CD14-positive monocyte (primary cell): Measurements from ENCODE around the gene DCAF12. TPM values are rescaled to one million over a fixed set of nuclear protein-coding genes. Genes with fewer than 3 reads are reported as not detected.
"Not testable (repeated sequence)": the region's sequence is repeated elsewhere in the genome, so short reads cannot be mapped to it uniquely, and the experiment has no call there.

Experiments used
- DNase-seq, 3 donors: peaks; one replicate each; pipeline ENCODE4 v3.0.0-alpha.2; 2011 to 2022
- H2AFZ ChIP-seq: 2 replicates; pipeline ENCODE4 v1.6.0; 2012; ENCODE audit warnings: mild to moderate bottlenecking, low read depth, low read length, inconsistent platforms; ENCODE audit not compliant: insufficient read depth, poor library complexity, severe bottlenecking
- H3K27ac ChIP-seq, 2 donors: 1 replicate in 1 of 2; 2 replicates in 1 of 2; pipeline ENCODE4 v1.5.1; 2012 to 2013; ENCODE audit warnings: low read length in 2 of 2, control low read depth in 1 of 2, inconsistent platforms in 1 of 2, low read depth in 1 of 2, mild to moderate bottlenecking in 1 of 2
- H3K27me3 ChIP-seq, 2 donors: one replicate each; pipeline versions ENCODE4 v1.6.0 to v1.6.1; 2011 to 2013; ENCODE audit warnings: low read length in 2 of 2; ENCODE audit not compliant: control insufficient read depth in 2 of 2, insufficient read depth in 2 of 2
- H3K36me3 ChIP-seq, 2 donors: replicated peaks in 1 of 2; 1 replicate in 1 of 2; 2 replicates in 1 of 2; pipeline versions ENCODE4 v1.5.1 to v1.6.1; 2012 to 2013; ENCODE audit warnings: low read length in 2 of 2, control low read depth in 1 of 2, inconsistent platforms in 1 of 2, mild to moderate bottlenecking in 1 of 2; ENCODE audit not compliant: insufficient read depth in 2 of 2, control insufficient read depth in 1 of 2
- H3K4me1 ChIP-seq, 2 donors: 1 replicate in 1 of 2; 2 replicates in 1 of 2; pipeline versions ENCODE4 v1.5.1 to v1.6.1; 2012 to 2013; ENCODE audit warnings: low read length in 2 of 2, control low read depth in 1 of 2, inconsistent platforms in 1 of 2, mild to moderate bottlenecking in 1 of 2, moderate library complexity in 1 of 2; ENCODE audit not compliant: insufficient read depth in 2 of 2, control insufficient read depth in 1 of 2
- H3K4me2 ChIP-seq: replicated peaks from 2 replicates; pipeline ENCODE3; 2012; ENCODE audit warnings: low read length, moderate library complexity, mild to moderate bottlenecking; ENCODE audit not compliant: poor library complexity, severe bottlenecking; ENCODE audit errors: extremely low read depth
- H3K4me3 ChIP-seq, 3 experiments: fragments of 200-600 bp in 1 of 3; sonication (generic) in 1 of 3; replicated peaks in 1 of 3; 1 replicate in 2 of 3; 2 replicates in 1 of 3; pipeline ENCODE4 v1.5.1; 2011 to 2013; ENCODE audit warnings: low read length in 3 of 3, mild to moderate bottlenecking in 3 of 3, control low read depth in 2 of 3, low read depth in 2 of 3, inconsistent platforms in 1 of 3, moderate library complexity in 1 of 3
- H3K79me2 ChIP-seq: 2 replicates; pipeline ENCODE4 v1.6.0; 2012; ENCODE audit warnings: mild to moderate bottlenecking, control low read depth, inconsistent platforms, low read length, moderate library complexity; ENCODE audit not compliant: insufficient read depth
- H3K9ac ChIP-seq: 2 replicates; pipeline ENCODE4 v1.6.0; 2017; ENCODE audit warnings: low read length, mild to moderate bottlenecking; ENCODE audit not compliant: insufficient read depth, poor library complexity, severe bottlenecking
- H3K9me3 ChIP-seq, 2 donors: replicated peaks in 1 of 2; 1 replicate in 1 of 2; 2 replicates in 1 of 2; pipeline versions ENCODE4 v1.5.1 to v1.6.1; 2012 to 2013; ENCODE audit warnings: low read length in 2 of 2, control low read depth in 1 of 2; ENCODE audit not compliant: control insufficient read depth in 1 of 2, insufficient read depth in 1 of 2
- H4K20me1 ChIP-seq: 2 replicates; pipeline ENCODE4 v1.6.0; 2012; ENCODE audit warnings: mild to moderate bottlenecking, low read length, control low read depth, moderate library complexity; ENCODE audit not compliant: insufficient read depth
- H3K27ac Mint-ChIP-seq, 7 donors: one replicate each; pipeline ENCODE4 v1.8.0; 2020; ENCODE audit warnings: mild to moderate bottlenecking in 7 of 7, mixed read lengths in 7 of 7, moderate library complexity in 6 of 7, inconsistent platforms in 2 of 7
- H3K27me3 Mint-ChIP-seq, 3 donors: one replicate each; pipeline ENCODE4 v1.8.0; 2021 to 2022; ENCODE audit warnings: low read depth in 3 of 3, mild to moderate bottlenecking in 3 of 3, mixed read lengths in 3 of 3, moderate library complexity in 3 of 3, inconsistent platforms in 1 of 3
- H3K36me3 Mint-ChIP-seq, 2 donors: one replicate each; pipeline ENCODE4 v1.8.0; 2020; ENCODE audit warnings: mixed read lengths in 2 of 2, inconsistent platforms in 1 of 2, mild to moderate bottlenecking in 1 of 2
- H3K4me1 Mint-ChIP-seq: one replicate; pipeline ENCODE4 v1.8.0; 2020; ENCODE audit warnings: mild to moderate bottlenecking, mixed read lengths
- H3K4me3 Mint-ChIP-seq, 2 donors: one replicate each; pipeline ENCODE4 v1.8.0; 2020; ENCODE audit warnings: mild to moderate bottlenecking in 2 of 2, mixed read lengths in 2 of 2, moderate library complexity in 1 of 2
- H3K9me3 Mint-ChIP-seq, 7 donors: one replicate each; pipeline ENCODE4 v1.8.0; 2020 to 2022; ENCODE audit warnings: mixed read lengths in 7 of 7, mild to moderate bottlenecking in 6 of 7, moderate library complexity in 6 of 7, inconsistent platforms in 2 of 7
- WGBS: methylation state at CpG from one replicate; pipeline ENCODE4 v1.1.5; 2013; ENCODE audit warnings: missing lambda C conversion rate; ENCODE audit not compliant: insufficient coverage; 5-methylcytosine and 5-hydroxymethylcytosine counted together
- intact Hi-C, 2 donors: fragments of 100-400 bp; cut with micrococcal nuclease; formaldehyde crosslinking; loops; one replicate each; pipeline versions ENCODE4 v1.15.0 to v1.15.1; 2023
- polyA plus RNA-seq, 3 donors: library from polyadenylated mRNA; depleted of rRNA in 1 of 3; unstranded in 2 of 3; stranded (reverse) in 1 of 3; fragments of 300-500 nt in 2 of 3; fragments of >200 nt in 1 of 3; fragmentation: Illumina TruSeq in 2 of 3; gene quantifications; 1 replicate in 2 of 3; 2 replicates in 1 of 3; pipeline ENCODE4 v1.2.3, GENCODE V29; 2012 to 2021
- TF ChIP-seq, protein P1 (sequence below): fragments of 200-600 bp; IDR thresholded peaks from one replicate; pipeline ENCODE4 v1.8.0; 2022; ENCODE audit warnings: antibody characterized with exemption, mild to moderate bottlenecking

Gene DCAF12
- polyA plus RNA-seq, 3 donors: 14.6 to 35.5 (median 22.4) TPM

DNA sequence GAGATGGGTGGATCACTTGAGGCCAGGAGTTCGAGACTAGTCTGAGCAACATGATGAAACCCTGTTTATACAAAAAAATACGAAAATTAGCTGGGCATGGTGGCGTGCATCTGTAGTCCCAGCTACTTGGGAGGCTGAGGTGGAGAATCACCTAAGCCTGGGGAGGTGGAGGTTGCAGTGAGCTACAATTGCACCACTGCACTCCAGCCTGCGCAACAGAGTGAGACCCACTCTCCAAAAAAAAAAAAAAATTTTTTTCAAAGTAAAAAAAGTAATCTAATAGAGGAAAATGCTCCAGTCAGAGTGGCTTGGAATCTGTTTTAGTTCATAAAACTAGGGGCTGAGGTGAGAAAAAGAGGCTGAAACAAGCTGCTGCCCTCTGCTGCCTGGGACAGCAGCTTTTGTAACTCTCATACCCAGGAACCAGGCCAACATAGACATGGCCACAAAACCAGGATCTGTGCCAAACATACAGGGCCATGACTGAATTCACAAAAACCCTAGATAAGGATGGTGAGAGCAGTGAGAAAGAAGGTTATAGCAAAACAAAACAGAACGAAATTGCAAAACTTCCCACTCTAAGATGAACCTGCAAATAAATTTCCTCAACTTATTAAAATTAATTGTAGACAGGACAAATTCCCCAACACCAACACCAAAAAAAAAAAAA is 13.1 kb upstream of the DCAF12 start:
- H3K27me3 Mint-ChIP-seq: peaks cover 0 to 3% (median 0%) of the 10 kb centered on the region in 3 donors
- WGBS: 93% methylated on average over 3 of the region's 5 CpGs
- DNase-seq: no peak

DNA sequence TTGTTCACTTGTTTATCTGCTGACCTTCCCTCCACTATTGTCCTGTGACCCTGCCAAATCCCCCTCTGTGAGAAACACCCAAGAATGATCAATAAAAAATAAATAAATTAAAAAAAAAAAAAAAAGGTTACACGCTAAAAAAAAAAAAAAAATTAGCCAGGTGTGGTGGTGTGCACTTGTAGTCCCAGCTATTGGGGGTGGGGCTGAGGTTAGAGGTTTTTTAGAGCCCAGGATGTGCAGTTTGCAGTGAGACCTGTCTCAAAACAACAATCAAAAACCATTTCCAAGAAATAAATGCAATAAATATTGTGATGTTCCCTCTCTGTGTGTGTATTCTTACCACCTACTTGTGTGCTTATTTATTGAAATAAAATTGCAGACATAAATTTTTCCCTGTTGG is 12.1 kb upstream of the DCAF12 start:
- H3K9ac ChIP-seq, DNase-seq, H3K9me3 Mint-ChIP-seq, H3K27ac ChIP-seq, H3K27ac Mint-ChIP-seq, H3K4me2 ChIP-seq, H3K36me3 ChIP-seq, H3K27me3 ChIP-seq, H4K20me1 ChIP-seq, H3K36me3 Mint-ChIP-seq, H3K27me3 Mint-ChIP-seq, H3K4me3 Mint-ChIP-seq, H2AFZ ChIP-seq, H3K79me2 ChIP-seq, intact Hi-C loops, H3K9me3 ChIP-seq, H3K4me3 ChIP-seq: not testable (repeated sequence)
- peaks cover 24 to 34% of the 10 kb centered on the region in 2 donors for H3K4me1 ChIP-seq
- peaks cover 35% of the 10 kb centered on the region for H3K4me1 Mint-ChIP-seq
- WGBS: no CpG with 5 or more reads among the region's 1 CpG

More for the DNA sequence above, 13.1 kb upstream of the DCAF12 start:
- Histone ChIP-seq H3K9me3 (no peaks in the 10 kb centered on the region), H3K79me2 (no peaks in the 10 kb centered on the region), H3K9ac (no peak overlapping the region), H2AFZ (no peak overlapping the region), H3K4me1 (peaks cover 24 to 34% of the 10 kb centered on the region in 2 donors), H3K4me2 (no peak overlapping the region), H3K4me3 (no peak overlapping the region), H4K20me1 (no peaks in the 10 kb centered on the region), H3K27ac (no peak overlapping the region), H3K36me3 (no peaks in the 10 kb centered on the region), H3K27me3 (no peaks in the 10 kb centered on the region)
- Mint-ChIP-seq H3K4me3 (no peak overlapping the region), H3K4me1 (peaks cover 37% of the 10 kb centered on the region), H3K27ac (no peak overlapping the region), H3K36me3 (no peaks in the 10 kb centered on the region), H3K9me3 (peaks cover 0 to 6% (median 3%) of the 10 kb centered on the region in 7 donors)
- TF ChIP-seq, protein P1, sequence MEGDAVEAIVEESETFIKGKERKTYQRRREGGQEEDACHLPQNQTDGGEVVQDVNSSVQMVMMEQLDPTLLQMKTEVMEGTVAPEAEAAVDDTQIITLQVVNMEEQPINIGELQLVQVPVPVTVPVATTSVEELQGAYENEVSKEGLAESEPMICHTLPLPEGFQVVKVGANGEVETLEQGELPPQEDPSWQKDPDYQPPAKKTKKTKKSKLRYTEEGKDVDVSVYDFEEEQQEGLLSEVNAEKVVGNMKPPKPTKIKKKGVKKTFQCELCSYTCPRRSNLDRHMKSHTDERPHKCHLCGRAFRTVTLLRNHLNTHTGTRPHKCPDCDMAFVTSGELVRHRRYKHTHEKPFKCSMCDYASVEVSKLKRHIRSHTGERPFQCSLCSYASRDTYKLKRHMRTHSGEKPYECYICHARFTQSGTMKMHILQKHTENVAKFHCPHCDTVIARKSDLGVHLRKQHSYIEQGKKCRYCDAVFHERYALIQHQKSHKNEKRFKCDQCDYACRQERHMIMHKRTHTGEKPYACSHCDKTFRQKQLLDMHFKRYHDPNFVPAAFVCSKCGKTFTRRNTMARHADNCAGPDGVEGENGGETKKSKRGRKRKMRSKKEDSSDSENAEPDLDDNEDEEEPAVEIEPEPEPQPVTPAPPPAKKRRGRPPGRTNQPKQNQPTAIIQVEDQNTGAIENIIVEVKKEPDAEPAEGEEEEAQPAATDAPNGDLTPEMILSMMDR: no peak
- intact Hi-C loops: no loop called here
